A549 (cell line): ENCODE measurements around the gene HMGCS1.

ENCODE experiments used
- TF ChIP-seq, protein P1 (sequence below): IDR thresholded peaks from 2 replicates; pipeline ENCODE4 v1.6.1; 2012; ENCODE audit warnings: low read depth, borderline replicate concordance
- TF ChIP-seq, protein P2 (sequence below): fragments of >200 bp; sonication (Bioruptor Twin); formaldehyde crosslinking; IDR thresholded peaks from 3 replicates; pipeline ENCODE4 v1.5.1; 2016

DNA sequence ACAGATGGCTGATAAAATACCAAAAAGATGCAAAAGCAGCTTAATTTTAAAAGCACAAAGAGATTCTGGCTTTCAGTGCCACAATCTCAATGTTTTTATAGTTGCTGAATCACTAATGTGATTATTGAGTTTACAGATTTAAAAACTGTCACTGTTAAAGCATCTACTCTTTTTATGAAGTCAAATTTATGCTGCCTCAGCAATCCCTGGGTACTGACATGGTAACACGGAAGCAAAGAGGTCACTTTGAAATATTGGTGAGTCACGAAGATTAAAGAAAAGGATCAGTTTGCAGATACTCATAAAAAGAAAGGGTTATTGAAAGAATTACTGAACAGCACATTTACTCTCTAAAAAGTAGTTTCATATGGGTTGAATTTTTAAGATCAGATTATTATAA is 39.7 kb upstream of the HMGCS1 start:
- TF ChIP-seq, protein P1, sequence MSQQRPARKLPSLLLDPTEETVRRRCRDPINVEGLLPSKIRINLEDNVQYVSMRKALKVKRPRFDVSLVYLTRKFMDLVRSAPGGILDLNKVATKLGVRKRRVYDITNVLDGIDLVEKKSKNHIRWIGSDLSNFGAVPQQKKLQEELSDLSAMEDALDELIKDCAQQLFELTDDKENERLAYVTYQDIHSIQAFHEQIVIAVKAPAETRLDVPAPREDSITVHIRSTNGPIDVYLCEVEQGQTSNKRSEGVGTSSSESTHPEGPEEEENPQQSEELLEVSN = no peak
- TF ChIP-seq, protein P2, sequence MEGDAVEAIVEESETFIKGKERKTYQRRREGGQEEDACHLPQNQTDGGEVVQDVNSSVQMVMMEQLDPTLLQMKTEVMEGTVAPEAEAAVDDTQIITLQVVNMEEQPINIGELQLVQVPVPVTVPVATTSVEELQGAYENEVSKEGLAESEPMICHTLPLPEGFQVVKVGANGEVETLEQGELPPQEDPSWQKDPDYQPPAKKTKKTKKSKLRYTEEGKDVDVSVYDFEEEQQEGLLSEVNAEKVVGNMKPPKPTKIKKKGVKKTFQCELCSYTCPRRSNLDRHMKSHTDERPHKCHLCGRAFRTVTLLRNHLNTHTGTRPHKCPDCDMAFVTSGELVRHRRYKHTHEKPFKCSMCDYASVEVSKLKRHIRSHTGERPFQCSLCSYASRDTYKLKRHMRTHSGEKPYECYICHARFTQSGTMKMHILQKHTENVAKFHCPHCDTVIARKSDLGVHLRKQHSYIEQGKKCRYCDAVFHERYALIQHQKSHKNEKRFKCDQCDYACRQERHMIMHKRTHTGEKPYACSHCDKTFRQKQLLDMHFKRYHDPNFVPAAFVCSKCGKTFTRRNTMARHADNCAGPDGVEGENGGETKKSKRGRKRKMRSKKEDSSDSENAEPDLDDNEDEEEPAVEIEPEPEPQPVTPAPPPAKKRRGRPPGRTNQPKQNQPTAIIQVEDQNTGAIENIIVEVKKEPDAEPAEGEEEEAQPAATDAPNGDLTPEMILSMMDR = no peak
